Ovary (tissue), 9 donors: ENCODE data around the gene EPS8. TPM values are rescaled to one million over a fixed set of nuclear protein-coding genes. Genes with fewer than 3 reads are reported as not detected.

Source experiments
- DNase-seq, 5 donors: peaks; one replicate each; pipeline ENCODE4 v3.0.0-alpha.2; 2019 to 2020
- H3K27ac ChIP-seq, 2 donors: fragments of 200-600 bp; one replicate each; pipeline versions ENCODE4 v1.5.1 to v1.8.0; 2019 to 2022
- H3K27me3 ChIP-seq: fragments of 200-600 bp; one replicate; pipeline ENCODE4 v1.8.0; 2022
- H3K36me3 ChIP-seq: fragments of 200-600 bp; sonication (generic); one replicate; pipeline ENCODE4 v1.5.1; 2019
- H3K4me1 ChIP-seq: one replicate; pipeline ENCODE4 v1.8.1; 2013; ENCODE audit warnings: mild to moderate bottlenecking, moderate library complexity; ENCODE audit not compliant: insufficient read depth
- H3K4me3 ChIP-seq: fragments of 200-600 bp; sonication (generic); one replicate; pipeline ENCODE4 v1.5.1; 2017
- H3K9me3 ChIP-seq, 2 donors: fragments of 200-600 bp in 1 of 2; sonication (generic) in 1 of 2; one replicate each; pipeline versions ENCODE4 v1.5.1 to v1.8.1; 2013 to 2019; ENCODE audit warnings: mild to moderate bottlenecking in 1 of 2, moderate library complexity in 1 of 2
- EP300 ChIP-seq: sonication (generic); formaldehyde crosslinking; IDR thresholded peaks from one replicate; pipeline ENCODE4 v1.6.1; 2017; ENCODE audit warnings: antibody characterized with exemption
- POLR2A ChIP-seq: fragments of 450-650 bp; IDR thresholded peaks from one replicate; pipeline ENCODE4 v1.6.1; 2017; ENCODE audit warnings: antibody characterized with exemption, mild to moderate bottlenecking, moderate library complexity
- WGBS, 3 donors: extraction: QIAGEN DNeasy Blood & Tissue Kit in 1 of 3; methylation state at CpG; one replicate each; pipeline versions ENCODE4 v1.1.5 to v1.1.7; 2013 to 2017; 5-methylcytosine and 5-hydroxymethylcytosine counted together
- intact Hi-C, 4 donors: fragments of 100-400 bp; cut with DNase I; formaldehyde crosslinking; loops; one replicate each; pipeline versions ENCODE4 v1.11.0 to v1.15.1; 2022 to 2023
- polyA plus RNA-seq, 2 donors: library from polyadenylated mRNA; stranded (reverse); fragments of 200-250 nt in 1 of 2; fragments of 350-450 nt in 1 of 2; fragmentation: Illumina TruSeq in 1 of 2; extraction: RNeasy Lipid Tissue Mini Kit (QIAGEN cat#74804) in 1 of 2; gene quantifications; one replicate each; pipeline ENCODE4 v1.2.3, GENCODE V29; 2013 to 2014
- total RNA-seq, 7 donors: library from RNA; depleted of rRNA in 2 of 7; stranded (reverse); fragments of >200 nt in 2 of 7; fragmentation: NEBNext Ultra II Directional in 3 of 7; extraction: Animal tissue kit (Norgen Biotek cat#: 25700) in 3 of 7; gene quantifications; one replicate each; pipeline versions ENCODE4 v1.1.0 to v1.2.4, GENCODE V29; 2016 to 2023
- TF ChIP-seq, protein P1 (sequence below), 3 donors: fragments of 450-650 bp in 2 of 3; fragments of 200-600 bp in 1 of 3; IDR thresholded peaks; one replicate each; pipeline versions ENCODE4 v1.5.1 to v1.8.0; 2016 to 2022; ENCODE audit warnings: antibody characterized with exemption in 3 of 3, mild to moderate bottlenecking in 1 of 3
- donor health status: DM: no; HTN: no; CAD: no; lungs with moderate emphysema.
- donor health status: DM: no; HTN: no; CAD: no.
- donor health status: Bipolar disorder and iron deficiency.
- donor health status: DM: yes; HTN: yes; CAD: no.
- donor health status: DM: no; HTN: no; CAD: no.
- donor health status: DM: yes; HTN: yes; CAD: no.

Gene EPS8
- total and polyA plus RNA-seq, 9 donors = 56.2 to 94.9 (median 77.4) TPM

DNA sequence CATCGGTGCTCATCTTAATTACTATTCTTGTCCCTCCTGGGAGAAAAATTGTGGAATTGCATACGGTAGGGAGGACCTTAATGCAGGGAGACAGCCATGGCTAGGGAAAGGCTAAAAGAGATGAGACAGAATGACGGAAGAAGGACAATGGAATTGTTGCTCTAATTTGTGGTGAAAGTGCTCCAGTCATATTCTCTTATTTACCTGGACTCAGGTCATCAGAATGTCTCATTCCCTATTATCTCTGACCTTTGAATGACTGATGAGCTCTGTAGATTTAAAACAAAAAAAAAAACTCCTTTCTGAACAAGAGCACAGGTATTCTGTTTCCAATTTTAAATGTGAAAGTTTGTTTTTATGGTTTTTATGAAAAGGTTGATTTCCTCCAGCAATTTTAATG is 8.6 kb upstream of the EPS8 start:
- no peaks in the 10 kb centered on the region for H3K9me3 ChIP-seq
- 84 to 90% (median 88%) methylated on average over 3 of the region's 3 CpGs for WGBS, 3 donors
- TF ChIP-seq, protein P1, sequence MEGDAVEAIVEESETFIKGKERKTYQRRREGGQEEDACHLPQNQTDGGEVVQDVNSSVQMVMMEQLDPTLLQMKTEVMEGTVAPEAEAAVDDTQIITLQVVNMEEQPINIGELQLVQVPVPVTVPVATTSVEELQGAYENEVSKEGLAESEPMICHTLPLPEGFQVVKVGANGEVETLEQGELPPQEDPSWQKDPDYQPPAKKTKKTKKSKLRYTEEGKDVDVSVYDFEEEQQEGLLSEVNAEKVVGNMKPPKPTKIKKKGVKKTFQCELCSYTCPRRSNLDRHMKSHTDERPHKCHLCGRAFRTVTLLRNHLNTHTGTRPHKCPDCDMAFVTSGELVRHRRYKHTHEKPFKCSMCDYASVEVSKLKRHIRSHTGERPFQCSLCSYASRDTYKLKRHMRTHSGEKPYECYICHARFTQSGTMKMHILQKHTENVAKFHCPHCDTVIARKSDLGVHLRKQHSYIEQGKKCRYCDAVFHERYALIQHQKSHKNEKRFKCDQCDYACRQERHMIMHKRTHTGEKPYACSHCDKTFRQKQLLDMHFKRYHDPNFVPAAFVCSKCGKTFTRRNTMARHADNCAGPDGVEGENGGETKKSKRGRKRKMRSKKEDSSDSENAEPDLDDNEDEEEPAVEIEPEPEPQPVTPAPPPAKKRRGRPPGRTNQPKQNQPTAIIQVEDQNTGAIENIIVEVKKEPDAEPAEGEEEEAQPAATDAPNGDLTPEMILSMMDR (IDR thresholded peaks at IDR 0.05) = no peak
- TF ChIP-seq EP300 (no peak), POLR2A (no peak)
- intact Hi-C loops = no loop called here
- no peaks in the 10 kb centered on the region for H3K36me3 ChIP-seq
- peaks cover 2% of the 10 kb centered on the region for H3K4me1 ChIP-seq
- H3K27ac ChIP-seq = no peak overlapping the region
- no peak overlapping the region for H3K4me3 ChIP-seq
- no peak for DNase-seq
- H3K27me3 ChIP-seq = no peaks in the 10 kb centered on the region

DNA sequence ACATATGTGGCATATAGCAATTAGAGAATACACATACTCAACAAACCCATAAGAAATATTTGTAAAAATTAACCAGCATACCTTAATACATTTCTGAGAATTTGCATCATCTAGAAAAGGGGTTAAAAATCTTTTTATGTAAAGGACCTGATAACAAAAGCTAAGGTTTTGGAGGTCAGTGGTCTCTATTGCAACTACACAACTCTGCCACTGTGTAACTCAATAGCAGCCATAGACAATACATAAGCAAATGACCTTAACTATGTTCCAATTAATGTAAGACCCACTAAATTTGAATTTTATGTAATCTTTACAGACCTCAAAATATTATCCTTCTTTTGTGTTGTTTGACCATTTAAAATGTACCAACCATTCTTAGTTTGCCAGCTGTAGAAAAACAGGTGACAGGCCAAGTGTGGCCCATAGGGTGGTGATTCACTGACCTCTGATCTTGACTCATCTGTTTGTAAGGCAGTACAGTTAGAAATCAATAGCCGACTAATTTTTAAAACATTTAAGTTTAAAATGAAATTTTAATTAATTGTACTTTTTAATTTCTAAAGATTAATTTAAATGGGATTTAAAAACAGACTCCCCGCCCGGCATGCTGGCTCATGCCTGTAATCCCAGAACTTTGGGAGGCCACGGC is 7.4 kb upstream of the EPS8 start:
- no peaks in the 10 kb centered on the region for H3K36me3 ChIP-seq
- H3K4me1 ChIP-seq = peaks cover 2% of the 10 kb centered on the region
- TF ChIP-seq EP300 (no peak), POLR2A (no peak)
- TF ChIP-seq, protein P1 (IDR thresholded peaks at IDR 0.05) = no peak
- no peak overlapping the region for H3K27ac ChIP-seq
- intact Hi-C loops = no loop called here
- no peak for DNase-seq
- no peak overlapping the region for H3K4me3 ChIP-seq
- H3K27me3 ChIP-seq = no peaks in the 10 kb centered on the region
- 72 to 77% (median 72%) methylated on average over 4 of the region's 4 CpGs for WGBS, 3 donors
- no peaks in the 10 kb centered on the region for H3K9me3 ChIP-seq

DNA sequence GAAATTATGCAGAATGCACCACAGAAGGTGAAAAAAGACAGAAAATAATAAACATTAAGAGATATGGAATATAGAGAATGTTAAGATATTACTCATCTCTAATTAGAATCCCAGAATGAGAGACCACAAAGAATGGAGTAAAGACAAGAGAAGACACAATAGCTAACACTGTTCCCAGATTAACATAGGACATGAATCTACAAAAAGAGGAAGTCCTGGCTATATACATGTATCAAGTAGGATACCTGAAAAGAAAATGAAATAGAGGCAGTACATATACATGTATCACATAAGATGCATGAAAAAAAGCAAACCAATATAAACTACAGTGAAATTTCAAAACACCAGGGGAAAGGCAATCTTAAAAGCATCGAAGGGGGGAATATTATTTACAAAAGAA is 5.6 kb upstream of the EPS8 start:
- no peak for DNase-seq
- Histone ChIP-seq H3K9me3 (no peaks in the 10 kb centered on the region), H3K36me3 (no peaks in the 10 kb centered on the region), H3K27me3 (no peaks in the 10 kb centered on the region), H3K27ac (no peak overlapping the region), H3K4me3 (no peak overlapping the region), H3K4me1 (peaks cover 2% of the 10 kb centered on the region)
- 80 to 97% (median 81%) methylated on average over 1 of the region's 1 CpG for WGBS, 3 donors
- TF ChIP-seq POLR2A (no peak), EP300 (no peak)
- TF ChIP-seq, protein P1 (IDR thresholded peaks at IDR 0.05) = no peak
- intact Hi-C loops = no loop called here

DNA sequence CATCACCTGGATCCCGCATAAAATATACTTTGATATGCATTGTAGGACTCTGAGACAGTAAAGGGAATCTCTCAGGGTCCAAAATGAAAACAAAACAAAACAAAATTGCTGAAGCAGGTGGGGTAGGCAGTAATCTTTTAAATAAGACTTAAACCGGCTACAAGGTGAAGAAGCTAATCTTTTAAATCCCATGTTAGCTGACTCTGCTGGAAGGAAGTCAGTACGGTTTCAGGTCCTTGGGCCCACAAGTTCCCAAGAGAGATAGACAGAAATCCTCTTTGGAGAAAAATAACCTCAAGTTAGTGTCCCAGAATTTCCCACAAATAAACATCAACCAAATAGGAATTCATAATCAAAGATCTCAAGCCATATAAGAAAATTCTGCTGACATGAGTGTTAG is 5.0 kb upstream of the EPS8 start:
- DNase-seq = no peak
- Histone ChIP-seq H3K9me3 (no peaks in the 10 kb centered on the region), H3K4me3 (no peak overlapping the region), H3K27me3 (no peaks in the 10 kb centered on the region), H3K27ac (no peak overlapping the region), H3K36me3 (no peaks in the 10 kb centered on the region), H3K4me1 (no peaks in the 10 kb centered on the region)
- intact Hi-C loops = no loop called here
- TF ChIP-seq, protein P1 (IDR thresholded peaks at IDR 0.05) = no peak
- TF ChIP-seq EP300 = no peak
- no peak for TF ChIP-seq POLR2A
- 94 to 96% (median 94%) methylated on average over 3 of the region's 3 CpGs for WGBS, 3 donors
